ENCODE data around the gene ZFP69. TPM values are rescaled to one million over a fixed set of nuclear protein-coding genes. Genes with fewer than 3 reads are reported as not detected.

The ZFP69 gene
- not detected in 5 replicates for total RNA-seq (2022; extraction: Qiagen RNA extraction)

DNA sequence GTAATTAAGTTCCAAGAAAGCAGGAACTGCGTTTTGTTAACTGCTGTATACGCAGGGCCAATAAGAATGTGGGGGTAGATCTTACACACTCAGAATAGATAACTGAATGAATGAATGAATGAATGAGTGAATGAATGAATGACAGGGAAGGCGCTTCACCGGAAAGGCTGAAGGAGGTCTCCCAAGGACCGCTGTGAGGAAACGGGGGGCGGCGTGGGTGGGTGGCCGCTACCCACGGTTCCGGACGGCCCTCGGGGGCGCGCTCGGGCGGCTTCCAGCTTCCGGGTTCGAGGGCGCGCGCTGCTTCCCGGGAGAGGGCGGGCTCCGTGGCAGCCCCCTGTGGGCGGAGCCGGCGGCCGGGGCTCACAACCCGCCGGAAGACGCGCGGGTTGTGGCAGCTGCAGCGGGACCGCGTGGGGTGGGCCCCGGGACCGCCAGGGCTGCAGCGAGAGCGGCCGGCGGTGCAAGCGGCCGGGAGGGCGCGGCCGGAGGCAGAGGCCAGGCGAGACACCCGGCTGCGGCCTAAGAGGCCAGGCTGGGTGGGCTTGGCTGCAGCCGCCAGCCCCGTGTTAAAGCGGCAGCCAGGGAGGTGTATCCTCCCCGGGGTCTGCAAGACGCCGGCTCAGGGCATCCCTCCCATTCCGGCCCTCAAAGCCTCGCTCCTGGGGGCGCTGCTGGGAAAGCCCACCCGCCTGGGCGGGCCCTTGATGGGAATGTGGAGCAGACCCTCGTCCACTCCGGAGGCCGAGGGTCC, at the start of gene ZFP69:
ZFP69 (plus strand) TSS at position 367 of the 754 bp plus-strand sequence. CDS start 2,072 bp downstream, outside the sequence.

GRCh38 chr1:40449684-40450494, 27.2 kb upstream of the ZFP69 start, which contains the start of gene ZFP69B:
TSS of gene ZFP69B (plus strand) at chr1:40450476. CDS start at chr1:40450962, 486 bp downstream.

DNA sequence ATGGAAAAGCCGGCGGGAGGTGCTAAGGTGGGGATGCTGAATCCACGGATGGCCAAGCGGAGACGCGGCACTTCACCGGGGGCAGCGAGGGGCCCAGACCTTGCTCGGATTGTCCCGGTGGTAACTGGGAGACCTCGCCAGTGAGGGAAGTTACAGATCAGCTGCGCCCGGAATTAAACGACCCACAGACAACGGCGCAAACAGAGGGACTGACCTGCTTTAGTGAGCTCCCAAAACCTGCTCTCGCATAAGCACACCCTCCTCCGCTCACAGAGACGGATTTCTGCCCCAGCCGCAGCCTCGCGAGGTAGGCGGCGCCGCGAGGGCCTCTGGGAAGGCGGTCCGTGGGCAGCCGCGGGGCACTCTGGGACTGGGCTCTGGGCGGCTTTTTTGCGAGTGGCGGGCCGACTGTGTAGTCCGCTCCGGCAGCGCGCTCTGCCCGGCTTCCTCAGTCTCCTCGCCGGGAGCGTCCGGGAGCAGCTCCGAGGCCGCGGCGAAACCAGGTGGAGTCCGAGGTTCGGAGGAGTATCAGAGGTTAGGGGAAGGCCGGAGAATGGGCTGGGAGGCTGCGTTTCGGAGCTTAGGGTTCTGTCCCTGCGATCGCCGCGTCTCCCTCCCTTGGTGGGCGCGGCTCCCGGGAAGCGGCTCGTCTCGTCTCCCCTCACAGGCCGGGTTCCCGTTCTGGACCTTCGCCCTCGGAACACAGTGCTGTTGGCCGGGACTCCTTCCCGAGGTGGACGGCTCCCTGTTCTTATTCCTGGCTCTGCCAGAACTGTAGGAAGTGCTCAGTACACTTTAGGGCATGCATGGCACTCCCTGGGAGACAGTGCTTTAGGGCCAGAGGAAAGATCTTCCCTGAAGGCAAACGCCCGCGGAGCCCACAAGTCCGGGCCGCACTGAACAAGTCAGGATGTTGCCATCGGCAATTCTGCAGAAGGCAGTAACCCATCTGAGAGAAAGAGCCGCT, 31.6 kb downstream of the ZFP69 start, which contains the start of gene EXO5:
EXO5 (plus strand) TSS at position 393 of the 967 bp plus-strand sequence. CDS start 5,778 bp downstream, outside the sequence.

DNA sequence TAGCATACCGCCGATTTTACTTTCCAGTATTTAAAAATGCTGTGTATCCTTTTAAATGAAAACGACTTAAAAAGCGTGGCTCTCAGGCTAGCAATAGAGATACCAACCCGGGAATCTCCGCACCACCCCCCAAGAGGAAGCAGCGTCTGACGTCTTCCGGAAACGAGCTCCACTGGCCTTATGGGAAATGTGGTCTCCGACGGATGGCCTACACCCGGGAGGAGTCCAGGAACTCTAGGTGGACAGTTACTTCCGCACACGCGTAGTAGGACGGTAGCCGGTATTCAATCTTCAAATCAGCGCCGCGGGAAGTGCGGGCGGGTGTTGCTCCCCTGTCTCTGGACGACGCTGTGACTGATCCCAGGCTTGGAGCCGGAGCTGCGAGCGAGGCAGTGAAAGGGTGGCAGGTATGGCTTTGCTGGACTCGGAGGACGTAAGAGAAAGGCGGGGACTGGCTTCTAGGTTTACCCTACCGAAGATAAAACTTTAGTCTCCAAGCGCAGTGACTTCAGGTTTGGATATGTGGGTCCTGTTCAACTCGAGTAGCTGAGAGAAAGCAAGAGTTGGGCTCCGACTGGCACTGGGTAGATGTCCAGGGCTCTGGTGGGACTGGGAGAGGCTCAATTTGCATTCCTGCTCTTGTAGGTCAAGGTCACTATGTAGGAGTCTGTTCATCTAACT, 54.4 kb downstream of the ZFP69 start, which contains the start of gene ZNF684:
ZNF684 (plus strand) TSS at position 257 of the 681 bp plus-strand sequence. CDS start 1,530 bp downstream, outside the sequence.

Other genes with a start within 250 kb of the ZFP69 start
- not detected in 5 replicates for gene TMCO2, start 229.4 kb upstream of the ZFP69 start, total RNA-seq (2022; extraction: Qiagen RNA extraction)
- 36.9 to 45.8 TPM (median 37.7 TPM) in 5 replicates for gene ZMPSTE24, start 219.1 kb upstream of the ZFP69 start, total RNA-seq (2022; extraction: Qiagen RNA extraction)
- 0.09 to 0.39 TPM (median 0.36 TPM) in 5 replicates for gene COL9A2, start 160.0 kb upstream of the ZFP69 start, total RNA-seq (2022; extraction: Qiagen RNA extraction)
- 9.4 to 11.1 TPM (median 9.5 TPM) in 5 replicates for gene SMAP2, start 103.6 kb upstream of the ZFP69 start, total RNA-seq (2022; extraction: Qiagen RNA extraction)
- 1.3 to 2.1 TPM (median 1.9 TPM) in 5 replicates for gene ZFP69B, start 26.8 kb upstream of the ZFP69 start, total RNA-seq (2022; extraction: Qiagen RNA extraction)
- gene EXO5, start 31.5 kb downstream of the ZFP69 start, total RNA-seq (2022; extraction: Qiagen RNA extraction), result 3.9 to 4.8 TPM (median 4.4 TPM) in 5 replicates
- 1.8 to 2.4 TPM (median 2.1 TPM) in 5 replicates for gene ZNF684, start 54.3 kb downstream of the ZFP69 start, total RNA-seq (2022; extraction: Qiagen RNA extraction)
- gene RIMS3, start 188.4 kb downstream of the ZFP69 start, total RNA-seq (2022; extraction: Qiagen RNA extraction), result 0.61 to 1.3 TPM (median 1.0 TPM) in 5 replicates
- gene NFYC, start 214.4 kb downstream of the ZFP69 start, total RNA-seq (2022; extraction: Qiagen RNA extraction), result 37.0 to 40.6 TPM (median 39.8 TPM) in 5 replicates

All from A549 treated with CORT108297 at 1 μM for 4 hours (cell line).